Neural progenitor cell (in vitro differentiated cells): ENCODE measurements around the gene SMC6.

ENCODE experiments used
- CTCF ChIP-seq: fragments of 200-600 bp; sonication (generic); IDR thresholded peaks from 2 replicates; pipeline ENCODE4 v1.5.1; 2017; ENCODE audit warnings: antibody characterized with exemption, mild to moderate bottlenecking
- EZH2 ChIP-seq: fragments of 200-600 bp; sonication (generic); IDR thresholded peaks from 2 replicates; pipeline ENCODE4 v1.6.1; 2017; ENCODE audit warnings: antibody characterized with exemption, mild to moderate bottlenecking, moderate library complexity
- EZH2phosphoT487 ChIP-seq: fragments of 200-600 bp; sonication (generic); IDR thresholded peaks from 2 replicates; pipeline ENCODE4 v1.6.1; 2017; ENCODE audit warnings: antibody characterized with exemption

- no peak for TF ChIP-seq CTCF
- no peak for TF ChIP-seq EZH2
- no peak for TF ChIP-seq EZH2phosphoT487
These were observed 463 bp downstream of the SMC6 start for GRCh38 chr2:17752892-17753802.
